HepG2 (cell line): Measurements from ENCODE around the gene LRRC34. TPM values are rescaled to one million over a fixed set of nuclear protein-coding genes. Genes with fewer than 3 reads are reported as not detected.

ENCODE experiments used
- ASH2L ChIP-seq: fragments of 300-600, 200-600 bp; sonication (generic); IDR thresholded peaks from 2 replicates; pipeline ENCODE4 v1.7.0; 2017; ENCODE audit warnings: low read depth, mild to moderate bottlenecking, moderate library complexity, mixed read lengths, low read length; ENCODE audit not compliant: insufficient read length
- FOXK2 ChIP-seq: fragments of 450-650 bp; IDR thresholded peaks from 2 replicates; pipeline ENCODE4 v1.6.1; 2016
- HNRNPK ChIP-seq: fragments of 200-400 bp; formaldehyde crosslinking; IDR thresholded peaks from 2 replicates; pipeline ENCODE4 v1.6.1; 2018; ENCODE audit warnings: low read length, low read depth, moderate library complexity, mild to moderate bottlenecking; ENCODE audit not compliant: poor library complexity, severe bottlenecking
- KDM2A ChIP-seq: sonication (generic); formaldehyde crosslinking; IDR thresholded peaks from 2 replicates; pipeline ENCODE4 v1.4.0; 2020; ENCODE audit warnings: low read depth, missing genetic modification reagents, borderline replicate concordance
- MEIS1 ChIP-seq: sonication (generic); formaldehyde crosslinking; IDR thresholded peaks from 2 replicates; pipeline ENCODE4 v1.9.0; 2021; ENCODE audit warnings: mild to moderate bottlenecking, missing genetic modification reagents, moderate library complexity, borderline replicate concordance
- MXI1 ChIP-seq: IDR thresholded peaks from 3 replicates; pipeline ENCODE4 v1.6.1; 2012; ENCODE audit warnings: low read depth, low read length, inconsistent platforms, borderline replicate concordance
- PAWR ChIP-seq: sonication (generic); formaldehyde crosslinking; IDR thresholded peaks from 2 replicates; pipeline ENCODE4 v1.4.0; 2020; ENCODE audit warnings: missing genetic modification reagents, mild to moderate bottlenecking, borderline replicate concordance
- PHF21A ChIP-seq: sonication (generic); formaldehyde crosslinking; IDR thresholded peaks from 2 replicates; pipeline ENCODE4 v1.5.0; 2020; ENCODE audit warnings: mild to moderate bottlenecking, missing genetic modification reagents
- POLR2AphosphoS2 ChIP-seq: IDR thresholded peaks from 2 replicates; pipeline ENCODE4 v1.6.1; 2011; ENCODE audit warnings: low read depth, low read length, improper control_type of control experiment
- RAD51 ChIP-seq: fragments of 450-650 bp; IDR thresholded peaks from 2 replicates; pipeline ENCODE4 v1.6.1; 2016; ENCODE audit warnings: borderline replicate concordance
- RBFOX2 ChIP-seq: fragments of 200-400 bp; formaldehyde crosslinking; IDR thresholded peaks from 2 replicates; pipeline ENCODE4 v1.6.1; 2017; ENCODE audit warnings: low read depth, mild to moderate bottlenecking, low read length
- RCOR2 ChIP-seq: IDR thresholded peaks from 2 replicates; pipeline ENCODE4 v1.6.1; 2016; ENCODE audit warnings: missing biosample characterization, missing genetic modification reagents
- RFX1 ChIP-seq: fragments of 450-650 bp; IDR thresholded peaks from 2 replicates; pipeline ENCODE4 v1.6.1; 2017
- SCMH1 ChIP-seq: sonication (generic); formaldehyde crosslinking; IDR thresholded peaks from 2 replicates; pipeline ENCODE4 v1.9.0; 2021; ENCODE audit warnings: missing genetic modification reagents, mild to moderate bottlenecking, borderline replicate concordance
- ZNF225 ChIP-seq: sonication (generic); formaldehyde crosslinking; IDR thresholded peaks from 2 replicates; pipeline ENCODE4 v1.4.0; 2020; ENCODE audit warnings: mild to moderate bottlenecking, missing genetic modification reagents
- ZNF253 ChIP-seq: sonication (generic); formaldehyde crosslinking; IDR thresholded peaks from 2 replicates; pipeline ENCODE4 v1.8.0; 2022; ENCODE audit warnings: mild to moderate bottlenecking, missing genetic modification reagents, borderline replicate concordance
- ZNF343 ChIP-seq: sonication (generic); formaldehyde crosslinking; IDR thresholded peaks from 2 replicates; pipeline ENCODE4 v1.4.0; 2020; ENCODE audit warnings: mild to moderate bottlenecking, missing genetic modification reagents
- ZNF598 ChIP-seq: sonication (generic); formaldehyde crosslinking; IDR thresholded peaks from 2 replicates; pipeline ENCODE4 v1.5.1; 2020; ENCODE audit warnings: mild to moderate bottlenecking, missing genetic modification reagents, borderline replicate concordance
- ZNF615 ChIP-seq: sonication (generic); formaldehyde crosslinking; IDR thresholded peaks from 2 replicates; pipeline ENCODE4 v1.5.0; 2020; ENCODE audit warnings: mild to moderate bottlenecking, missing genetic modification reagents, borderline replicate concordance
- polyA plus RNA-seq, 8 experiments: library from polyadenylated mRNA; depleted of rRNA in 3 of 8; stranded (reverse) in 7 of 8; unstranded in 1 of 8; fragments of >200 nt; fragmentation: Illumina TruSeq in 4 of 8; extraction: Trizol in 4 of 8; gene quantifications; 2 replicates each; pipeline versions ENCODE4 v1.2.1 to v1.2.3, GENCODE V29; 2011 to 2016; ENCODE audit warnings: low read depth in 4 of 8, missing spikeins in 1 of 8, mixed read lengths in 1 of 8; ENCODE audit not compliant: insufficient read depth in 1 of 8
- total RNA-seq, 5 experiments: library from RNA; depleted of rRNA; stranded (reverse); fragments of >200 nt; fragmentation: Illumina TruSeq; extraction: Trizol; gene quantifications; 2 replicates each; pipeline ENCODE4 v1.2.3, GENCODE V29; 2016; ENCODE audit warnings: low read depth in 1 of 5
- TF ChIP-seq, protein P1 (sequence below): fragments of 450-650 bp; IDR thresholded peaks from 2 replicates; pipeline ENCODE4 v1.6.1; 2017; ENCODE audit warnings: mild to moderate bottlenecking
- TF ChIP-seq, protein P2 (sequence below): sonication (generic); formaldehyde crosslinking; IDR thresholded peaks from 2 replicates; pipeline ENCODE4 v1.5.0; 2020; ENCODE audit warnings: mild to moderate bottlenecking, missing genetic modification reagents

LRRC34 gene
- total and polyA plus RNA-seq, 2 of the 13 experiments (the other 11 are each of a cell fraction or from before 2014, with no cell fraction given): not detected

DNA sequence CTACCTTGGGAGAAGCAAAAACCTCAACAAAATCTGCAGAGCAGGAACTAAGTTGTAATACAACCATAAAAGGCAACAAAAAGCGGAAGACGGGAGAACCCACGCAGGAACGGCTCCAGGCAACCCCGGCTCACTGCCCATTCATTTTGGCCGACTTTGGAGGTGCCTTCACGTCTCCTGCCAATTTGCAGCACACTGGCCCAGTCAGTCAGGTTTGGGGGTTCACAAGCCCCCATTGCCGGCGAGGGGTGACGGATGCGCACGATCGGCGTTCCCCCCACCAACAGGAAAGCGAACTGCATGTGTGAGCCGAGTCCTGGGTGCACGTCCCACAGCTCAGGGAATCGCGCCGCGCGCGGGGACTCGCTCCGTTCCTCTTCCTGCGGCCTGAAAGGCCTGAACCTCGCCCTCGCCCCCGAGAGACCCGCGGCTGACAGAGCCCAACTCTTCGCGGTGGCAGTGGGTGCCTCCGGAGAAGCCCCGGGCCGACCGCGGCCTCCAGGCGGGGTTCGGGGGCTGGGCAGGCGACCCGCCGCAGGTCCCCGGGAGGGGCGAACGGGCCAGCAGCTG, 48.3 kb downstream of the LRRC34 start (continued):
- TF ChIP-seq RFX1 (no peak), ASH2L (peak; percentile 49), MXI1 (no peak), ZNF615 (CRISPR knock-in tag) (0 out of 2 replicates have a peak, but pooled peaks have one; percentile 46), ZNF598 (0 out of 2 replicates have a peak, but pooled peaks have one; percentile 47), ZNF343 (CRISPR knock-in tag) (no peak), ZNF225 (CRISPR knock-in tag) (no peak), PAWR (CRISPR knock-in tag) (no peak), PHF21A (no peak), RAD51 (no peak), SCMH1 (CRISPR knock-in tag) (no peak), FOXK2 (no peak), KDM2A (CRISPR knock-in tag) (peak; percentile 25; the same call in 1 of the 2 replicates), POLR2AphosphoS2 (no peak), RBFOX2 (peak; percentile 94; the same call in 1 of the 2 replicates), MEIS1 (no peak), HNRNPK (no peak), ZNF253 (no peak), RCOR2 (CRISPR knock-in tag) (no peak)
- TF ChIP-seq, protein P1, sequence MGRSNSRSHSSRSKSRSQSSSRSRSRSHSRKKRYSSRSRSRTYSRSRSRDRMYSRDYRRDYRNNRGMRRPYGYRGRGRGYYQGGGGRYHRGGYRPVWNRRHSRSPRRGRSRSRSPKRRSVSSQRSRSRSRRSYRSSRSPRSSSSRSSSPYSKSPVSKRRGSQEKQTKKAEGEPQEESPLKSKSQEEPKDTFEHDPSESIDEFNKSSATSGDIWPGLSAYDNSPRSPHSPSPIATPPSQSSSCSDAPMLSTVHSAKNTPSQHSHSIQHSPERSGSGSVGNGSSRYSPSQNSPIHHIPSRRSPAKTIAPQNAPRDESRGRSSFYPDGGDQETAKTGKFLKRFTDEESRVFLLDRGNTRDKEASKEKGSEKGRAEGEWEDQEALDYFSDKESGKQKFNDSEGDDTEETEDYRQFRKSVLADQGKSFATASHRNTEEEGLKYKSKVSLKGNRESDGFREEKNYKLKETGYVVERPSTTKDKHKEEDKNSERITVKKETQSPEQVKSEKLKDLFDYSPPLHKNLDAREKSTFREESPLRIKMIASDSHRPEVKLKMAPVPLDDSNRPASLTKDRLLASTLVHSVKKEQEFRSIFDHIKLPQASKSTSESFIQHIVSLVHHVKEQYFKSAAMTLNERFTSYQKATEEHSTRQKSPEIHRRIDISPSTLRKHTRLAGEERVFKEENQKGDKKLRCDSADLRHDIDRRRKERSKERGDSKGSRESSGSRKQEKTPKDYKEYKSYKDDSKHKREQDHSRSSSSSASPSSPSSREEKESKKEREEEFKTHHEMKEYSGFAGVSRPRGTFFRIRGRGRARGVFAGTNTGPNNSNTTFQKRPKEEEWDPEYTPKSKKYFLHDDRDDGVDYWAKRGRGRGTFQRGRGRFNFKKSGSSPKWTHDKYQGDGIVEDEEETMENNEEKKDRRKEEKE: no peak
- TF ChIP-seq, protein P2, sequence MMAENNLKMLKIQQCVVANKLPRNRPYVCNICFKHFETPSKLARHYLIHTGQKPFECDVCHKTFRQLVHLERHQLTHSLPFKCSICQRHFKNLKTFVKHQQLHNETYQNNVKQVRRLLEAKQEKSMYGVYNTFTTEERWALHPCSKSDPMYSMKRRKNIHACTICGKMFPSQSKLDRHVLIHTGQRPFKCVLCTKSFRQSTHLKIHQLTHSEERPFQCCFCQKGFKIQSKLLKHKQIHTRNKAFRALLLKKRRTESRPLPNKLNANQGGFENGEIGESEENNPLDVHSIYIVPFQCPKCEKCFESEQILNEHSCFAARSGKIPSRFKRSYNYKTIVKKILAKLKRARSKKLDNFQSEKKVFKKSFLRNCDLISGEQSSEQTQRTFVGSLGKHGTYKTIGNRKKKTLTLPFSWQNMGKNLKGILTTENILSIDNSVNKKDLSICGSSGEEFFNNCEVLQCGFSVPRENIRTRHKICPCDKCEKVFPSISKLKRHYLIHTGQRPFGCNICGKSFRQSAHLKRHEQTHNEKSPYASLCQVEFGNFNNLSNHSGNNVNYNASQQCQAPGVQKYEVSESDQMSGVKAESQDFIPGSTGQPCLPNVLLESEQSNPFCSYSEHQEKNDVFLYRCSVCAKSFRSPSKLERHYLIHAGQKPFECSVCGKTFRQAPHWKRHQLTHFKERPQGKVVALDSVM (CRISPR knock-in tag): no peak
